Epidermal melanocyte (primary cell): Measurements from ENCODE around the gene ZNF254.
A peak's percentile ranks its signal among the peaks of the same experiment; 100 is the strongest.
"Not testable (repeated sequence)": the region's sequence is repeated elsewhere in the genome, so short reads cannot be mapped to it uniquely, and the experiment has no call there.

Experiments used
- DNase-seq: peaks from one replicate; pipeline ENCODE4 v3.0.0; 2011; ENCODE audit warnings: low spot score; ENCODE audit not compliant: insufficient read length

The ZNF254 gene

GRCh38 chr19:24086974-24087595, at the start of gene ZNF254:
Gene ZNF254, plus strand, starts transcription at chr19:24087187. Its CDS starts 121 bp downstream, at chr19:24087308.
- DNase-seq, result peak; percentile 89

- no peak for DNase-seq
Measured at GRCh38 chr19:24040621-24041020, 46.4 kb upstream of the ZNF254 start.

DNA sequence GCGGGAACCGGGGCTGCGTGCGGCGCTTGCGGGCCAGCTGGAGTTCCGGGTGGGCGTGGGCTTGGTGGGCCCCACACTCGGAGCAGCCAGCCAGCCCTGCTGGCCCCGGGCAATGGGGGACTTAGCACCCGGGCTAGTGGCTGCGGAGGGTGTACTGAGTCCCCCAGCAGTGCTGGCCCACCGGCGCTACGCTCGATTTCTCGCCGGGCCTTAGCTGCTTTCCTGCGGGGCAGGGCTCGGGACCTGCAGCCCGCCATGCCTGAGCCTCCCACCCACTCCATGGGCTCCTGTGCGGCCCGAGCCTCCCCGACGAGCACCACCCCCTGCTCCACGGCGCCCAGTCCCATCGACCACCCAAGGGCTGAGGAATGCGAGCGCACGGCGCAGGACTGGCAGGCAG, 45.7 kb upstream of the ZNF254 start:
- DNase-seq, result not testable (repeated sequence)

GRCh38 chr19:24046550-24046949, 40.4 kb upstream of the ZNF254 start:
- no peak for DNase-seq

DNA sequence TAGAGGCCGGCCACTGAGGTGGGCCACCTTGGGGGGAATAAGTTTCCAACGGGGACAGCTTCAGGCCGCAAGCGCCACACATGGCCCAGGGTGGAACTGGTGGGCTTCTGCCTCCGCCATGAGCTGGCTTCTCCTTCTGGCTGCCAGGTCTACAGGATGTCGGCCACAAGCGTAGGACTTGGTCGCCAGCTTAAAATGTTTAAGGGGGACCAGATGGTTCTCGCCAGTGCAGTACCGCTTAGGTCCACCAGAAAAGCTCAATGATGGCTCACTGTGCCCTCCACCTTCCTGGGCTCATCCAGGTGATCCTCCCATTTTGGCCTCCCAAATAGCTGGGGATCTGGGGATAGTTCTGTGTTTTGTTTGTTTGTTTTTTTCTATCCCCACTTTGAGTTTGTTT, 38.7 kb upstream of the ZNF254 start:
- DNase-seq, result no peak

- no peak for DNase-seq
Measured at GRCh38 chr19:24049537-24049936, 37.5 kb upstream of the ZNF254 start.

GRCh38 chr19:24051516-24051915, 35.5 kb upstream of the ZNF254 start:
- DNase-seq, result no peak

- DNase-seq, result no peak
Measured at GRCh38 chr19:24052811-24053210, 34.2 kb upstream of the ZNF254 start.

DNA sequence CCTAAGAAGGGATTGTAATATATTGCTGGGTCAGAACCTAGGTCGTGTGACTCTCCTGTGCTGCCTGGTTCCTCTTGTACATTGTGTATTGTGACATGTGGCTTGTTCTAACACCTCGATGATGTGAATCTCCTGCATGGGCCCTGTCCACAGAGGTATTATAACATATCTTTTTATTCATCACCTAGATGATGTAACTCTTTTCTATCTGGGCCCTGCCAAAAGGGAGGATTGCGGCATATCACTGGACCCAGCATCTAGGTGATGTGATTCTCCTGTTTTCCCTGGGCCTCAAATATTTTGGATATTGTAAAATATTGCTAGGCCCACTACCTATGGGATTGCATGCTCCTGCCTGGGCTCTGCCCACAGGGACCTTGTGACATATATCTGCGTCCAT, 33.4 kb upstream of the ZNF254 start:
- no peak for DNase-seq

DNA sequence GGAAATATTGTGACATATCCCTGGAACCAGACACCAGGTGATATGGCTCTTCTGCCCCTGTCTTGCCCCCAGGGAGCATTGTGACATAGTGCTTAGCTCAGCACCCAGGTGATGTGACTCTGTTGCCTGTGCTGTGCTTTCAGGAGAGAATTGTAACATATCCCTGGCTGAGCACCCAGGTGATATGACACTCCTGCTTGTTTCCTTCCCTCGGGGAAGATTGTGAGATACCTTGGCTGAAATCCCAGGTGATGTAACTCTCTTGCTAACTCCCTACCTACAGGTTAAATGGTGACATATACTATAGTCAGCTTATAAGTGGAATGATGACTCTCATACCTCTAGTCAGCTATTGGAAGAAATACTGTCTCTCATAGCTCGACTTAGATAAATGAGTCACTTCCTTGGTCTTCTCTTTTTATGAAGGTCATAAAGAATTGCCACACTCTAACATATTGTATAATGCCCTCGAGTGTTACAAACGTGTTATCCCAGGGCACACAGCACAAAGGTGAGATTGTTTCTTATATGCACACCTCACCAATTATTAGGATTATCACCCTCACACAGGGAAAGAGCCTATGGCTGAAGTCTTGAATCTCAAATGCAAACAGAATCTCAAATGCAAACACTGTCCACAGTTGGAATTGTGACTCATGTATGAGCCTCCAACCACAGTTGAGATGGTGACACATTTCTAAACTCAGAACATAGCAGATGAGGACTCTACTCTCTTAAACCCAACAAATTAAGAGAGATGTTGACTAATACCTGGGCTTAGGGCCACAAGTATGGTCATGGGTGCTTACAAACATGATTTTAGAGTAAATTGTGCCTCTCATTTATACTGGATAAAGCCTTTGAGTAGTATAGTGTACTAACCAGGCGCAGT, 32.7 kb upstream of the ZNF254 start:
- DNase-seq, result no peak

GRCh38 chr19:24055548-24055947, 31.4 kb upstream of the ZNF254 start:
- DNase-seq, result no peak

- DNase-seq, result no peak
Measured at GRCh38 chr19:24057144-24057543, 29.8 kb upstream of the ZNF254 start.

DNA sequence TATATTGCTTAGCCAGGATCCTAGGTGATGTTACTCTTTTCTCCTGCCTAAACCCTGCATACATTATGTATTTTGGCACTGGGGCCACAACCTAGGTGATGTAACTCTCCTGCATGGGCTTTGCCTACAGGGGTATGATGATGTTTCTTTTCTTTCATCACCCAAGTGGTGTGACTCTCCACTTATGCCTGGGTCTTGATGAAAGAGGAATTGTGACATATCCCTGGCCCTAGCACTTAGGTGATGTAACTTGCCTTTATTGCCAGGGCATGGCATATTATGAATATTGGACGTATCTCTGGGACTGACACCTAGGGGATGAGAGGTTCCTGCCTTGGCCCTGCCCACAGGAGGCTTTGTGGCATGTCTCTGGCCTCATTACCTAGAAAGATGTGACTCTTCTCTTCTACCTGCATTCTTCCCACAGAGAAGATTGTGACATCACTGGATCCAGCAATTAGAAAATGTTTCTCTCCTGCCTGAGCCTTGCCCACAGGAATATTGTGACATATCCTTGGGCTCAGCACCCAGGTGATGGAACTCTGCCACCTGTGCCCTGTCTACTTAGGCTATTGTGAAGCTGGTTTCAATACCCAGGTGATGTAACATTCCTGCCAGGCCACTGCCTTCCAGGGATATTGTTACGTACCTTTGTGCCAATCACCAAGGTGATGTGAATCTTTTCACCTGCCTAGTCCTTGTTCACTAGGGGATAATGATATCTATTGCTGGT, 27.3 kb upstream of the ZNF254 start:
- DNase-seq, result no peak

- no peak for DNase-seq
Measured at GRCh38 chr19:24060687-24061356, 26.2 kb upstream of the ZNF254 start.

DNA sequence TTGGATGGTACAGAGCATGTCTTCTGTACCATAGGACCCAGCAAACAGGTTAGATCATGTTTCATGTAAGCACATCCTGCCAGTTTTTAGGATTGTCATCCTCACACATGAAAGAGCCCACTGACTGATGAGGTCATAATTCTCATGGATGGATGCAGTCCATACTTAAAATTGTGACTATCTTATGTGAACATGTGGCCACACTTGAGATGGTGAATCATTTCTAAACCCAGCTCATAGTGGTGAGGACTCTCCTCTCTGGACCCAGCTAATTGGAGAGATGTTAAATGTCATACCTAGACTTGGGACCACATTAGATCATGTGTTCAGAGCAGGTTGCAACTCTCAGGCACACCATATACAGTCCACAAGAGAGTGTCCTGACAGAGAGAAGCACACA, 24.8 kb upstream of the ZNF254 start:
- DNase-seq, result no peak

- DNase-seq, result no peak
Measured at GRCh38 chr19:24063295-24063694, 23.7 kb upstream of the ZNF254 start.

- no peak for DNase-seq
Measured at GRCh38 chr19:24064175-24064574, 22.8 kb upstream of the ZNF254 start.

GRCh38 chr19:24065243-24065642, 21.7 kb upstream of the ZNF254 start:
- no peak for DNase-seq

- DNase-seq, result no peak
Measured at GRCh38 chr19:24065865-24066604, 21.0 kb upstream of the ZNF254 start.

- DNase-seq, result no peak
Measured at GRCh38 chr19:24069905-24070657, 16.9 kb upstream of the ZNF254 start.
